Measurements from ENCODE around the gene PDX1. TPM values are rescaled to one million over a fixed set of nuclear protein-coding genes. Genes with fewer than 3 reads are reported as not detected.

The PDX1 gene
- polyA plus RNA-seq (2013, experiment 1 of 2; ENCODE audit: insufficient read length) = not detected
- polyA plus RNA-seq (2013, experiment 2 of 2; ENCODE audit: insufficient read length) = not detected

- DNase-seq = no peak
Observed at GRCh38 chr13:27919934-27920676, at the start of gene PDX1. TSS of gene PDX1 (plus strand) at chr13:27920000. CDS start at chr13:27920139, 139 bp downstream.

- no peak for DNase-seq
Observed at GRCh38 chr13:27878274-27878673, 41.5 kb upstream of the PDX1 start.

DNA sequence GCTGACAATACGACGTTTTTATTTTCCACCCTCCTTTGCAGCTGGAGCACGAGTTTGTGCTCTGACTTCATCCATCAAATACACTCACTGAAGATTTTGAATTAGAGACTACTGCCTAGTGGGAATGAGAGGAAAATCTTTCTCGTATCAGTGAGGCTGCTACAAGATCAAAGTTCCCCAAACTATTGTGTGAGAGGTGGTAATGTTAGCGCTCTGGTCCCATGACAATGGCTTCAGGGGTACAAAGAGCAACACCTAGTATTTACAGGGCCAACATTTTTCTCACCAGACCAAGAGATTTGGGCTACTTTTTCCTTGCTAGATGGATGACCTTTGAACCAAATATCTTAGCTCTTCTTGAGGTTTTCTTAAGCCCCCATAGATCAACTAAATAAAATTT is 30.3 kb upstream of the PDX1 start:
- no peak for DNase-seq

DNA sequence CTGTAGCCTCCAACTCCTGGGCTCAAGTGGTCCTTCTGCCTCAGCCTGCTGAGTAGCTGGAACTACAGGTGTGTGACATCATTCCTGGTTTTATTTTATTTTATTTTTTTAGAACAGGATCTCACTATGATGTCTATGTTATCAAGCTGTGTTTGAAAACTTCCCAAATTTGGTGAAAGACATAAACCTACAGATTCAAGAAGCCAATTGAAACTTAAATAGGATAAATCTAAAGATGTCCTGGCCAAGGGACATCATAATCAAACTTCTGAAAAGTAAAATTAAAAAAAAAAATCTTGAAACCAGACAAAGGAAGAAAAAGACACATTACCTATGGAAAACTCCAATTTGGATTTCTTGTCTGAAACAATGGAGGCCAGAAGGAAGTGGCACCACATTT is 23.1 kb upstream of the PDX1 start:
- DNase-seq = no peak

GRCh38 chr13:27904719-27905118 is 15.1 kb upstream of the PDX1 start:
- no peak for DNase-seq

DNA sequence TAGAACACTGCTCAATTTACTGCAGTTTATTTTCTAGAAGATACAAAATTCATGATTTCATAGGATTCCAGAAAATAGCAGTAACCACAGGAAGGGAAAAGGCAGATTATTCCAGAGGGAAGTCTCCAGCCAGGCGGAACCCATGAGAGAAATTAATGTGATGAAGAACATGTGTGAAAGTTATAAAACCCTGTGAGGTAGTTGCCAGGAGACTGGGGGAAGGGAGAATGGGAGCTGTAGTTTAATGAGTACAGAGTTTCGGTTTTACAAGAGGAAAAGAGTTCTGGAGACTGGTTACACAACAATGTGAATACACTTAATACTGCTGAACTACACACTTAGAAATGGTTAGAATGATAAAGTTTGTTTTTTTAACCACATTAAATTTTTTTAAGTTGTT is 14.2 kb upstream of the PDX1 start:
- DNase-seq = no peak

- DNase-seq = no peak
Observed at GRCh38 chr13:27907121-27907787, 12.5 kb upstream of the PDX1 start.

GRCh38 chr13:27909378-27909777 is 10.4 kb upstream of the PDX1 start:
- DNase-seq = no peak

- DNase-seq = no peak
Observed at GRCh38 chr13:27911521-27911920, 8.3 kb upstream of the PDX1 start.

GRCh38 chr13:27913160-27913559 is 6.6 kb upstream of the PDX1 start:
- no peak for DNase-seq

GRCh38 chr13:27915301-27916207 is 4.2 kb upstream of the PDX1 start:
- DNase-seq = no peak

GRCh38 chr13:27917121-27917947 is 2.5 kb upstream of the PDX1 start:
- no peak for DNase-seq

GRCh38 chr13:27918041-27918917 is 1.5 kb upstream of the PDX1 start:
- DNase-seq = no peak

- no peak for DNase-seq
Observed at GRCh38 chr13:27918918-27919658, 712 bp upstream of the PDX1 start.

DNA sequence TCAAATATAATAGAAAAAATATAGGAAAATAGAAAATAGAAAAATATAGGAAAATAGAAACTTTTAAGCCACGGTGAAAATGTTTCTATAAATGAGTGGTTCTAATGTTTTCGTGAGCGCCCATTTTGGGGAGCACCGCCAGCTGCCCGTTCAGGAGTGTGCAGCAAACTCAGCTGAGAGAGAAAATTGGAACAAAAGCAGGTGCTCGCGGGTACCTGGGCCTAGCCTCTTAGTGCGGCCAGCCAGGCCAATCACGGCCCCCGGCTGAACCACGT is 204 bp upstream of the PDX1 start:
- DNase-seq = peak; percentile 2

GRCh38 chr13:27920677-27921420 is 1.0 kb downstream of the PDX1 start:
- DNase-seq = peak; percentile 5

DNA sequence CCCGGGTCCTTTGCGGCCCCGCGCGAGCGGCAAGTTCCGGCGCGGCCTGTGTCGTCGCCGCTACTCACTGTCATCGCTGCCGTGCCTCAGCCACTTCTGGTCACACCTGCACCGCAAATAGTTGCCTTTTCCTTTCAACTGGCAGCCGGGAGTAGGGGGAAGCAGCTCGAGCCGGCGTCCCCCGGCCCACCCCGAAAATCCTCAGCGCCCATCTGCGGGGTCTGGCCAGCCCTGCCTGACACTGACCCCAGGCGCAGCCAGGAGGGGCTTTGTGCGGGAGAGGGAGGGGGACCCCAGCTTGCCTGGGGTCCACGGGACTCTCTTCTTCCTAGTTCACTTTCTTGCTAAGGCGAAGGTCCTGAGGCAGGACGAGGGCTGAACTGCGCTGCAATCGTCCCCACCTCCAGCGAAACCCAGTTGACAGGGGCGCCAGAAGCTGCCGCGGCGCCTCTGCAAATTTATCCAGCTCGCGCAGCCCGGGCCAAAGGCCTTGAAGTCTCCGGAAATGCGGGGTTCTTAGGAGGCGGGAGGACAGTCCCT is 1.7 kb downstream of the PDX1 start:
- DNase-seq = no peak

DNA sequence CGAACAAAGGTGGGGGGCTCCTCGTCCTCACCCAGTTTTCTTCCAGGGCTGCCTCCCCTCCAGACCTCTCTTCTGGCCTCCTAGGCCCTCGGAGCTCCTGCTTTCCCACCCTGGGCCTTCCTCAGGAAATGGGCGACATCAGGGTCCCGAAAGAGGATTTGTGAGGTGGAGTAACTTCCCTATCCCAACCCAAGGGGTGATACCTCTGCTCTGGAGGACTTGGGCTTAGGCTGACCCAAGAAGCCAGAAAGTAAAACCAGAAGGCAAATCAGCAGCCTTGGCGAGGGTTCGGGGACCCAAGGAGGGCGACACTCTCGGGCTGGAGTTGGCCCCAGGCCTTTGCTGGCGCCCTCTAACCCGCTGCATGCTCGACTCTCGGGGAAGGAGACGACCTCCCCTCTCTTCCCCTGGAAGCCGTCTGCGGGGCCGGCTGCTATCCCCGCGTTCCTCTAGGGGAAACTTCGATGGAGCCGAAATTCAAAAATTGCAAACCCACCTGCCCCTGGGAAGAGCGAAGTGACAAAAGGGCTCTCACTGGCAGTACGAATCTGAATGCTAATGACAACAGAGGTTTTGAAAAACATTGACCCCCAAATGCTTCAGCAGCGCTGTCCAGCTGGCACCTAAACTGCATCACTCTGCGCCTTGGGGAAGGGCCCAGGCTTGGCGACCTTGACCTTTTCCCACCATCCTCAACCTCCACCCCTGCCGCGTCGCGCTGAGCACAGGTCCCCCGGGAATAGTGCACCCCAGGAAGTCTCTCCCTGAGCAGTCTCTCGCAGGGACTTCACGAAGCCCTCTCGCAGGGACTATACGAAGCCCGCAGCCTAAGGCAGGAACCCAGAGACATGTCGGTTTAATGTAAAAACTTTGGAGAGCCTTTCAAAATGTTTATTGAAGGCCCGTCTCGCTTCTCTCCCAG is 2.4 kb downstream of the PDX1 start:
- no peak for DNase-seq
